CD4-positive, alpha-beta T cell (primary cell): ENCODE measurements around the gene PTPRC. TPM values are rescaled to one million over a fixed set of nuclear protein-coding genes. Genes with fewer than 3 reads are reported as not detected.

ENCODE experiments used
- ATAC-seq: fragments of 200-7000 bp; cut with Tn5 transposase; one replicate; pipeline ENCODE4 v1.10.0; 2022; ENCODE audit warnings: mild to moderate bottlenecking; ENCODE audit not compliant: poor library complexity
- CTCF ChIA-PET: fragments of 350-600 bp; sonication (Branson Sonifier 250); formaldehyde crosslinking; loops from one replicate; lab custom pipeline; 2021; ENCODE audit warnings: antibody characterized with exemption, inconsistent platforms; lab: Charles Lee
- POLR2A ChIA-PET: fragments of 350-600 bp; sonication (Branson Sonifier 250); formaldehyde crosslinking; loops from one replicate; lab custom pipeline; 2021; ENCODE audit warnings: antibody characterized with exemption, inconsistent platforms; lab: Charles Lee
- DNase-seq, 14 experiments: peaks; one replicate each; pipeline ENCODE4 v3.0.0-alpha.2; 2013 to 2020; ENCODE audit warnings: mixed read lengths in 2 of 14
- H3K27ac ChIP-seq, 2 donors: one replicate each; pipeline versions ENCODE4 v1.5.1 to v1.7.0; 2013; ENCODE audit warnings: low read length in 2 of 2, low read depth in 1 of 2, mild to moderate bottlenecking in 1 of 2
- H3K27me3 ChIP-seq, 2 experiments: 1 replicate in 1 of 2; 2 replicates in 1 of 2; pipeline versions ENCODE4 v1.6.1 to v1.7.0; 2013; ENCODE audit warnings: low read length in 2 of 2, control low read depth in 1 of 2, mild to moderate bottlenecking in 1 of 2, moderate library complexity in 1 of 2; ENCODE audit not compliant: insufficient read depth in 2 of 2, control insufficient read depth in 1 of 2
- H3K36me3 ChIP-seq: one replicate; pipeline ENCODE4 v1.6.1; 2013; ENCODE audit warnings: low read length, control low read depth; ENCODE audit not compliant: insufficient read depth
- H3K4me1 ChIP-seq: one replicate; pipeline ENCODE4 v1.6.1; 2013; ENCODE audit warnings: low read length, control low read depth; ENCODE audit not compliant: insufficient read depth
- H3K4me3 ChIP-seq: one replicate; pipeline ENCODE4 v1.5.1; 2013; ENCODE audit warnings: mild to moderate bottlenecking, low read length, moderate library complexity
- H3K9me3 ChIP-seq, 2 experiments: 1 replicate in 1 of 2; 2 replicates in 1 of 2; pipeline versions ENCODE4 v1.6.1 to v1.7.0; 2013; ENCODE audit warnings: low read length in 2 of 2, mild to moderate bottlenecking in 2 of 2, control low read depth in 1 of 2, moderate library complexity in 1 of 2; ENCODE audit not compliant: control insufficient read depth in 1 of 2, insufficient read depth in 1 of 2
- H3K27ac Mint-ChIP-seq: one replicate; pipeline ENCODE4 v1.8.0; 2020; ENCODE audit warnings: mixed read lengths
- H3K27me3 Mint-ChIP-seq: one replicate; pipeline ENCODE4 v1.8.0; 2021; ENCODE audit warnings: mixed read lengths
- H3K36me3 Mint-ChIP-seq: one replicate; pipeline ENCODE4 v1.8.0; 2021; ENCODE audit warnings: low read depth, mixed read lengths
- H3K4me1 Mint-ChIP-seq: one replicate; pipeline ENCODE4 v1.8.0; 2021; ENCODE audit warnings: low read depth, mixed read lengths
- H3K4me3 Mint-ChIP-seq: one replicate; pipeline ENCODE4 v1.8.0; 2020; ENCODE audit warnings: mild to moderate bottlenecking, mixed read lengths
- H3K9me3 Mint-ChIP-seq: one replicate; pipeline ENCODE4 v1.8.0; 2020; ENCODE audit warnings: mixed read lengths
- intact Hi-C, 2 experiments: fragments of 100-400 bp; cut with DNase I in 1 of 2; cut with micrococcal nuclease in 1 of 2; formaldehyde crosslinking; loops; one replicate each; pipeline versions ENCODE4 v1.15.1 to v1.9.0; 2023 to 2025; cut with DNase I, micrococcal nuclease
- total RNA-seq, 174 experiments: library from RNA in 2 of 174; stranded (reverse) in 2 of 174; gene quantifications; one replicate each; pipeline ENCODE4 v1.2.3 and lab custom pipeline; 2021 to 2026
- TF ChIP-seq, protein P1 (sequence below): fragments of 200-600 bp; IDR thresholded peaks from one replicate; pipeline ENCODE4 v1.8.0; 2022; ENCODE audit warnings: antibody characterized with exemption, mild to moderate bottlenecking

Gene PTPRC
- total RNA-seq, 2 experiments from 2014 or later: 661 to 698 TPM

DNA sequence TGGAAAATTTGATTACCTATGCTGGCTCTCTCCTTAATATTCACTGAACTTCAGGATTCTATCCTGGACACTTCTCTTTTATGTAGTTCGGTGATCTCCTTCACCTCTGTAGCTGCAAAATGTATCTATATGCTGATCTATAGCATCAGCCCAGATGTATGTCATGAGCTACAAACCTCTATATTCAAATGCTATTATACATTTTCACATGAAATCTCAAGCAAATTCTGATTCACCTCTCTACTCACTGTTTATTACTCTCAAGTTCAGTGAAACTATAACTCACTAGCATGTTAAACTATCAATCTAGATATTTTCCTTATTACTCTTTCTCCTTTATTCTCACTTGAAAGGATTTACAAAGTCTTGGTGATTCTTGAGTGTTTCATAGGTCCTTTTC lies 52.2 kb downstream of the PTPRC start:
- peaks cover 19% of the 10 kb centered on the region for H3K4me1 ChIP-seq
- H3K27ac ChIP-seq: peak overlapping the region; percentile 23 to 57
- peak overlapping the region; percentile 43 for H3K4me3 Mint-ChIP-seq
- DNase-seq (no peak), ATAC-seq (no peak)
- peaks cover 51% of the 10 kb centered on the region for H3K36me3 ChIP-seq
- peak overlapping the region; percentile 100 for H3K27ac Mint-ChIP-seq
- H3K4me3 ChIP-seq: no peak overlapping the region
- no peaks in the 10 kb centered on the region for H3K9me3 Mint-ChIP-seq
- H3K27me3 Mint-ChIP-seq: no peaks in the 10 kb centered on the region
- ChIA-PET POLR2A (interaction anchor here (0.5 to 3.6 kb wide), 11 partner anchors 9 to 426 kb away, joined by 3 to 26 read pairs (median 4); no protein-coding TSS in a partner anchor), CTCF (interaction anchor here (0.8 to 2.1 kb wide), 3 partner anchors 8 to 168 kb away, joined by 3 to 7 read pairs (median 4); no protein-coding TSS in a partner anchor)
- no peaks in the 10 kb centered on the region for H3K27me3 ChIP-seq
- TF ChIP-seq, protein P1, sequence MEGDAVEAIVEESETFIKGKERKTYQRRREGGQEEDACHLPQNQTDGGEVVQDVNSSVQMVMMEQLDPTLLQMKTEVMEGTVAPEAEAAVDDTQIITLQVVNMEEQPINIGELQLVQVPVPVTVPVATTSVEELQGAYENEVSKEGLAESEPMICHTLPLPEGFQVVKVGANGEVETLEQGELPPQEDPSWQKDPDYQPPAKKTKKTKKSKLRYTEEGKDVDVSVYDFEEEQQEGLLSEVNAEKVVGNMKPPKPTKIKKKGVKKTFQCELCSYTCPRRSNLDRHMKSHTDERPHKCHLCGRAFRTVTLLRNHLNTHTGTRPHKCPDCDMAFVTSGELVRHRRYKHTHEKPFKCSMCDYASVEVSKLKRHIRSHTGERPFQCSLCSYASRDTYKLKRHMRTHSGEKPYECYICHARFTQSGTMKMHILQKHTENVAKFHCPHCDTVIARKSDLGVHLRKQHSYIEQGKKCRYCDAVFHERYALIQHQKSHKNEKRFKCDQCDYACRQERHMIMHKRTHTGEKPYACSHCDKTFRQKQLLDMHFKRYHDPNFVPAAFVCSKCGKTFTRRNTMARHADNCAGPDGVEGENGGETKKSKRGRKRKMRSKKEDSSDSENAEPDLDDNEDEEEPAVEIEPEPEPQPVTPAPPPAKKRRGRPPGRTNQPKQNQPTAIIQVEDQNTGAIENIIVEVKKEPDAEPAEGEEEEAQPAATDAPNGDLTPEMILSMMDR: no peak
- intact Hi-C loops: loop anchor here (5.0 to 10.0 kb wide), 3 partner anchors 159 to 1166 kb away; no protein-coding TSS in a partner anchor
- peaks cover 75% of the 10 kb centered on the region for H3K36me3 Mint-ChIP-seq
- H3K4me1 Mint-ChIP-seq: peaks cover 89% of the 10 kb centered on the region
- no peaks in the 10 kb centered on the region for H3K9me3 ChIP-seq

GRCh38 chr1:198693321-198693720 lies 54.5 kb downstream of the PTPRC start:
- no peaks in the 10 kb centered on the region for H3K27me3 Mint-ChIP-seq
- no peak for DNase-seq
- intact Hi-C loops: loop anchor here (5.0 to 10.0 kb wide), 3 partner anchors 161 to 1169 kb away; no protein-coding TSS in a partner anchor
- H3K9me3 ChIP-seq: no peaks in the 10 kb centered on the region
- TF ChIP-seq, protein P1: no peak
- peaks cover 90% of the 10 kb centered on the region for H3K36me3 Mint-ChIP-seq
- peaks cover 74% of the 10 kb centered on the region for H3K36me3 ChIP-seq
- H3K9me3 Mint-ChIP-seq: no peaks in the 10 kb centered on the region
- H3K4me3 ChIP-seq: no peak overlapping the region
- H3K27ac ChIP-seq: no peak overlapping the region
- H3K27me3 ChIP-seq: no peaks in the 10 kb centered on the region
- ChIA-PET POLR2A (no interaction called here), CTCF (interaction anchor here (1.2 kb wide), 1 partner anchor 11 kb away, joined by 4 read pairs; no protein-coding TSS in a partner anchor)
- peaks cover 17% of the 10 kb centered on the region for H3K4me1 ChIP-seq
- H3K4me3 Mint-ChIP-seq: peak overlapping the region; percentile 70
- ATAC-seq: peak; percentile 48
- H3K27ac Mint-ChIP-seq: peak overlapping the region; percentile 82
- peaks cover 88% of the 10 kb centered on the region for H3K4me1 Mint-ChIP-seq

- Histone ChIP-seq H3K27ac (no peak overlapping the region), H3K36me3 (peaks cover 83% of the 10 kb centered on the region), H3K27me3 (no peaks in the 10 kb centered on the region), H3K9me3 (no peaks in the 10 kb centered on the region), H3K4me3 (no peak overlapping the region), H3K4me1 (peaks cover 18% of the 10 kb centered on the region)
- H3K27ac Mint-ChIP-seq: peak overlapping the region; percentile 82
- ChIA-PET POLR2A (no interaction called here), CTCF (no interaction called here)
- ATAC-seq: no peak
- peaks cover 90% of the 10 kb centered on the region for H3K36me3 Mint-ChIP-seq
- intact Hi-C loops: loop anchor here (5.0 to 10.0 kb wide), 3 partner anchors 162 to 1170 kb away; no protein-coding TSS in a partner anchor
- no peaks in the 10 kb centered on the region for H3K27me3 Mint-ChIP-seq
- DNase-seq: no peak
- H3K4me1 Mint-ChIP-seq: peaks cover 85% of the 10 kb centered on the region
- TF ChIP-seq, protein P1: no peak
- H3K4me3 Mint-ChIP-seq: peak overlapping the region; percentile 62
- no peaks in the 10 kb centered on the region for H3K9me3 Mint-ChIP-seq
These were observed 55.7 kb downstream of the PTPRC start for GRCh38 chr1:198694542-198694941.
